Cardiac muscle cell (in vitro differentiated cells and primary cell): ENCODE results near the gene GSTA2. TPM values are rescaled to one million over a fixed set of nuclear protein-coding genes. Genes with fewer than 3 reads are reported as not detected.
A peak's percentile ranks its signal among the peaks of the same experiment; 100 is the strongest.
"Not testable (repeated sequence)": the region's sequence is repeated elsewhere in the genome, so short reads cannot be mapped to it uniquely, and the experiment has no call there.

Source experiments
- DNase-seq, 2 donors: peaks; one replicate each; pipeline versions ENCODE4 v3.0.0 to v3.0.0-alpha.2; 2010 to 2017; ENCODE audit warnings: low read depth in 1 of 2, low spot score in 1 of 2
- H3K27ac ChIP-seq: fragments of 200-600 bp; sonication (generic); 2 replicates; pipeline ENCODE4 v1.5.1; 2016
- H3K27me3 ChIP-seq: fragments of 200-600 bp; sonication (generic); 2 replicates; pipeline ENCODE4 v1.6.0; 2016; ENCODE audit warnings: control low read depth
- H3K36me3 ChIP-seq: fragments of 200-600 bp; sonication (generic); 2 replicates; pipeline ENCODE4 v1.5.1; 2016; ENCODE audit warnings: control low read depth
- H3K4me1 ChIP-seq: fragments of 200-600 bp; sonication (generic); 2 replicates; pipeline ENCODE4 v1.8.1; 2017; ENCODE audit warnings: low read depth, mild to moderate bottlenecking, mixed run types
- H3K4me3 ChIP-seq: fragments of 200-600 bp; sonication (generic); 2 replicates; pipeline ENCODE4 v1.5.1; 2016; ENCODE audit warnings: mild to moderate bottlenecking
- H3K9me3 ChIP-seq: fragments of 200-600 bp; sonication (generic); 2 replicates; pipeline ENCODE4 v1.5.1; 2017; ENCODE audit warnings: low read depth, mild to moderate bottlenecking, control low read depth
- polyA plus RNA-seq: library from polyadenylated mRNA; unstranded; fragments of >200 nt; fragmentation: Nextera tagmentation; extraction: Ambion mirVana; gene quantifications from 2 replicates; pipeline ENCODE4 v1.2.1, GENCODE V29; 2016
- total RNA-seq: library from RNA; depleted of rRNA; stranded (reverse); fragments of >200 nt; gene quantifications from 2 replicates; pipeline ENCODE4 v1.2.3, GENCODE V29; 2016
- TF ChIP-seq, protein P1 (sequence below): IDR thresholded peaks from 2 replicates; pipeline ENCODE4 v1.5.1; 2012; ENCODE audit warnings: low read depth, mild to moderate bottlenecking, low read length

GSTA2 gene
- total and polyA plus RNA-seq, 2 experiments from 2014 or later: 0.24 TPM; not detected in 1

DNA sequence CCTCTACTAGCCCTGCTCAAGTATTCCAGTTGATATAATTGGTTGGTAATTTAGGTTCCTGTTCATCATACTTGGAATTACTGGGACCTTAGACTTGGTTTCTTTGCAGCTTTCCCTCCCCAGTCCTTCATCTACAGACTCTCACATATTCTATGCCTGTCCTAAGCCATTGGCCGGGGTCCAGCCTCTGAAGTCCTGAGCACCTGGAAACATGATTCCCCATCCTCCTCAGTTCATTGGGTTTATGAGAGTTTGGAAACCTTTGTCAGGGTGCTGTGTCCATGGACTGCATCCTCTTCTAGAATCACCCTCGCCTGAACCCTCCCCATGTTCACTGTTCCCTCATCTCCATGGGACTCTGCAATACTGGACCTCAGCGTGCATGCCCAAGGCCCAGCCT is 8.8 kb downstream of the GSTA2 start:
- no peaks in the 10 kb centered on the region for H3K4me1 ChIP-seq
- H3K4me3 ChIP-seq: no peak overlapping the region
- no peaks in the 10 kb centered on the region for H3K27me3 ChIP-seq
- H3K36me3 ChIP-seq: no peaks in the 10 kb centered on the region
- no peak overlapping the region for H3K27ac ChIP-seq
- DNase-seq: no peak
- no peaks in the 10 kb centered on the region for H3K9me3 ChIP-seq
- TF ChIP-seq, protein P1, sequence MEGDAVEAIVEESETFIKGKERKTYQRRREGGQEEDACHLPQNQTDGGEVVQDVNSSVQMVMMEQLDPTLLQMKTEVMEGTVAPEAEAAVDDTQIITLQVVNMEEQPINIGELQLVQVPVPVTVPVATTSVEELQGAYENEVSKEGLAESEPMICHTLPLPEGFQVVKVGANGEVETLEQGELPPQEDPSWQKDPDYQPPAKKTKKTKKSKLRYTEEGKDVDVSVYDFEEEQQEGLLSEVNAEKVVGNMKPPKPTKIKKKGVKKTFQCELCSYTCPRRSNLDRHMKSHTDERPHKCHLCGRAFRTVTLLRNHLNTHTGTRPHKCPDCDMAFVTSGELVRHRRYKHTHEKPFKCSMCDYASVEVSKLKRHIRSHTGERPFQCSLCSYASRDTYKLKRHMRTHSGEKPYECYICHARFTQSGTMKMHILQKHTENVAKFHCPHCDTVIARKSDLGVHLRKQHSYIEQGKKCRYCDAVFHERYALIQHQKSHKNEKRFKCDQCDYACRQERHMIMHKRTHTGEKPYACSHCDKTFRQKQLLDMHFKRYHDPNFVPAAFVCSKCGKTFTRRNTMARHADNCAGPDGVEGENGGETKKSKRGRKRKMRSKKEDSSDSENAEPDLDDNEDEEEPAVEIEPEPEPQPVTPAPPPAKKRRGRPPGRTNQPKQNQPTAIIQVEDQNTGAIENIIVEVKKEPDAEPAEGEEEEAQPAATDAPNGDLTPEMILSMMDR: no peak

GRCh38 chr6:52753137-52753536 is 10.1 kb downstream of the GSTA2 start:
- not testable (repeated sequence) for H3K4me1 ChIP-seq, H3K4me3 ChIP-seq, H3K27ac ChIP-seq, H3K36me3 ChIP-seq, DNase-seq, H3K9me3 ChIP-seq, H3K27me3 ChIP-seq

- Histone ChIP-seq H3K4me1 (no peaks in the 10 kb centered on the region), H3K36me3 (no peaks in the 10 kb centered on the region), H3K9me3 (no peaks in the 10 kb centered on the region), H3K27ac (no peak overlapping the region), H3K4me3 (no peak overlapping the region), H3K27me3 (no peaks in the 10 kb centered on the region)
- TF ChIP-seq, protein P1: no peak
- DNase-seq: no peak
Observed at GRCh38 chr6:52752310-52752709, 11.0 kb downstream of the GSTA2 start.

GRCh38 chr6:52749556-52750152 is 13.6 kb downstream of the GSTA2 start:
- no peaks in the 10 kb centered on the region for H3K27me3 ChIP-seq
- H3K4me3 ChIP-seq: no peak overlapping the region
- DNase-seq: no peak
- TF ChIP-seq, protein P1: no peak
- no peaks in the 10 kb centered on the region for H3K9me3 ChIP-seq
- H3K27ac ChIP-seq: no peak overlapping the region
- no peaks in the 10 kb centered on the region for H3K36me3 ChIP-seq
- H3K4me1 ChIP-seq: no peaks in the 10 kb centered on the region

DNA sequence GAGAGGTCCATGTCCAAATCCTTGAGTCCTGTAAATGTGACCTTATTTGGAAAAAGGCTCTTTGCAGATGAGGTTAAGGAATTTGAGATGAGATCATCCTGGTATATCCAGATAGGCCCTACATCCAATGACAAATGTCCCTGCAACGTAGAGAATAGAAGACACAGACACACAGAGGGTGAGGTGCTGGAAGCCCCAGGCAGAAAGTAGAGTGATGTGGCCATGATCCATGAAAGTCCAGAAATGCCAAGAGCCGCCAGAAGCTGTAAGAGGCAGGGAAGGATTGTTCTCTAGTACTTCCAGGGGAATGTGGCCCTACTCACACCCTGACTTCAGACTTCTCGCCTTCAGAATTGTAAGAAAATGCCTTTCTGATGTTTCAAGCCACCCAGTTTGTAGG is 16.0 kb downstream of the GSTA2 start:
- not testable (repeated sequence) for H3K27ac ChIP-seq, H3K4me3 ChIP-seq, H3K27me3 ChIP-seq, H3K9me3 ChIP-seq, H3K36me3 ChIP-seq, H3K4me1 ChIP-seq
- DNase-seq: peak in 1 of 2 donors; percentile 7

GRCh38 chr6:52746213-52746612 is 17.1 kb downstream of the GSTA2 start:
- no peaks in the 10 kb centered on the region for H3K27me3 ChIP-seq
- DNase-seq: no peak
- no peak overlapping the region for H3K4me3 ChIP-seq
- H3K27ac ChIP-seq: no peak overlapping the region
- no peaks in the 10 kb centered on the region for H3K4me1 ChIP-seq
- TF ChIP-seq, protein P1: no peak
- no peaks in the 10 kb centered on the region for H3K9me3 ChIP-seq
- H3K36me3 ChIP-seq: no peaks in the 10 kb centered on the region

GRCh38 chr6:52745764-52746201 is 17.5 kb downstream of the GSTA2 start:
- Histone ChIP-seq H3K27me3 (no peaks in the 10 kb centered on the region), H3K9me3 (no peaks in the 10 kb centered on the region), H3K27ac (no peak overlapping the region), H3K4me3 (no peak overlapping the region), H3K36me3 (no peaks in the 10 kb centered on the region), H3K4me1 (no peaks in the 10 kb centered on the region)
- no peak for DNase-seq
- TF ChIP-seq, protein P1: no peak
